ENCODE data around the gene NLRP1. TPM values are rescaled to one million over a fixed set of nuclear protein-coding genes. Genes with fewer than 3 reads are reported as not detected.

The NLRP1 gene
- total RNA-seq, 1 donor from 2014 or later: 7.8 TPM

DNA sequence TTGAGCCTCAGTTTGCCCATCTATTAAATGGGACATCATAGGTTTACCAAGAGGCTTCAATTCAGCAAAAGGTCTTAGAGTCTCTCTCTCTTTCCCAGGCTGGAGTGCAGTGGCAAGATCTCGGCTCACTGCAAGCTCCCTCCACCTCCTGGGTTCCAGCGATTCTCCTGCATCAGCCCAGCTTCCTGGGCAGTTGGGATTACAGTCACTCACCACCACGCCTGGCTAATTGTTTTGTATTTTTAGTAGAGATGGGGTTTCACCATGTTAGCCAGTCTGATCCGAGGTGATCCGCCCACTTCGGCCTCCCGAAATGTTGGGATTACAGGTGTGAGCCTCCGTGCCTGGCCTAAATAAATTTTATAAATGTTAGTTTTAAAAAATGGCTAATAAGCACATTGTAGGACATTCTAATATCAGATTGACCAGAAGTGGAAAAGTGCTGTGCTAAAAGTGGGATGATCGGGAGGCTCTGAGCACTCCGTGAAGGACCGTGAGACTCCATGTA lies 1.0 kb upstream of the NLRP1 start:
- Mint-ChIP-seq H3K36me3 (ENCODE audit: low read depth, unreplicated experiment) (no peaks in the 10 kb centered on the region), H3K4me3 (ENCODE audit: unreplicated experiment) (no peak overlapping the region), H3K9me3 (ENCODE audit: unreplicated experiment) (no peaks in the 10 kb centered on the region), H3K27ac (ENCODE audit: unreplicated experiment) (no peak overlapping the region), H3K4me1 (ENCODE audit: unreplicated experiment) (peaks cover 5% of the 10 kb centered on the region), H3K27me3 (ENCODE audit: unreplicated experiment) (peaks cover 3% of the 10 kb centered on the region)
- TF ChIP-seq, protein P1, sequence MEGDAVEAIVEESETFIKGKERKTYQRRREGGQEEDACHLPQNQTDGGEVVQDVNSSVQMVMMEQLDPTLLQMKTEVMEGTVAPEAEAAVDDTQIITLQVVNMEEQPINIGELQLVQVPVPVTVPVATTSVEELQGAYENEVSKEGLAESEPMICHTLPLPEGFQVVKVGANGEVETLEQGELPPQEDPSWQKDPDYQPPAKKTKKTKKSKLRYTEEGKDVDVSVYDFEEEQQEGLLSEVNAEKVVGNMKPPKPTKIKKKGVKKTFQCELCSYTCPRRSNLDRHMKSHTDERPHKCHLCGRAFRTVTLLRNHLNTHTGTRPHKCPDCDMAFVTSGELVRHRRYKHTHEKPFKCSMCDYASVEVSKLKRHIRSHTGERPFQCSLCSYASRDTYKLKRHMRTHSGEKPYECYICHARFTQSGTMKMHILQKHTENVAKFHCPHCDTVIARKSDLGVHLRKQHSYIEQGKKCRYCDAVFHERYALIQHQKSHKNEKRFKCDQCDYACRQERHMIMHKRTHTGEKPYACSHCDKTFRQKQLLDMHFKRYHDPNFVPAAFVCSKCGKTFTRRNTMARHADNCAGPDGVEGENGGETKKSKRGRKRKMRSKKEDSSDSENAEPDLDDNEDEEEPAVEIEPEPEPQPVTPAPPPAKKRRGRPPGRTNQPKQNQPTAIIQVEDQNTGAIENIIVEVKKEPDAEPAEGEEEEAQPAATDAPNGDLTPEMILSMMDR (IDR thresholded peaks at IDR 0.05; ENCODE audit: unreplicated experiment): no peak
- no peak for DNase-seq (ENCODE audit: low spot score)

DNA sequence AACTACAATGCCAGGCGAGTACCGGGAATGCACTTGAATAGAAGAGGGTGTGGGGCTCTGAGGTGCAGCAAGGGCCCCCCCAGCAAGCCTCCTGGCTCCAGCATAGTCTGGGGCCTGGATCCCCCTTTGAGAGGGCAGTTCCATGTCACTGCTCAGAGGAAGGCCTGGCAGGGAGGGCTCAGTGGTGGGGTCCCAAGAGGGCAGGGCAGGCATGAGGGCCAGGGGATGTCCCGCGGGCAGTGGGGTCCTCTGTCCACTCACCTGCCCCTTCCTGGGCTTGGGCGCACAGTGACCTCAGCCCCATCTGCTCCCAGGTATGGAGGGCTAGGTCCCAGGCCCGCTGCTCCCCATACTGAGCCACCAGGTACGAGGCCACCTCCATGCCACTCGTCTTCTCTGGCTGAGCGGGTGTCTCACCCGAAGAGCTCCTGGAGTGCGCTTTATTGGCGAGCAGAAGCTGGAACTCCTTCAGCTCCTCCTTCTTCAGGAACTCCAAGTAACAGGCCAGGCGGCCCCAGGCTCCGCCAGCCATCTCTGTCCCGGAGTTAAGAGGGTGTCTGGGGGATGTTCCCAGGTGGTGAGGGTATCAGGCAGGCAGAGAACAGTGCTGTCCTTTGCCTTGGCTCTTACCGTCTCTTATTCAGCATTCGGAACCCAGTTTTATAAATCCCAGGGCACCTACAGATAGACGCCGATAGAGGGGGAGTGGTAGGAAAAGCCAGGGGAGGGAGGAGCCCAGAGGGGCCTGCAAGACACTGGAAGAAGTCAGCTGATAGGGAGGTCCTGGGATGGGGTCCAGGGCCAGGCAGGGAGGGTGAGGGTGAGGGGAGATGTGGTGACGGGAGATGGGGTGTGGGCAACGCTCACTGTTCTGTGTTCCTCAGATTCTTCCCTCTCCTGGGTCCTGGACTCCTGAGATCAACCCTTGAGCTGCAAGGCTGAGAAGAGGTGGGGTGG lies 605 bp downstream of the NLRP1 start:
- Mint-ChIP-seq H3K27me3 (ENCODE audit: unreplicated experiment) (peaks cover 5% of the 10 kb centered on the region), H3K4me3 (ENCODE audit: unreplicated experiment) (no peak overlapping the region), H3K27ac (ENCODE audit: unreplicated experiment) (no peak overlapping the region), H3K36me3 (ENCODE audit: low read depth, unreplicated experiment) (no peaks in the 10 kb centered on the region), H3K9me3 (ENCODE audit: unreplicated experiment) (no peaks in the 10 kb centered on the region), H3K4me1 (ENCODE audit: unreplicated experiment) (peaks cover 5% of the 10 kb centered on the region)
- TF ChIP-seq, protein P1 (IDR thresholded peaks at IDR 0.05; ENCODE audit: unreplicated experiment): no peak
- DNase-seq (ENCODE audit: low spot score): no peak

DNA sequence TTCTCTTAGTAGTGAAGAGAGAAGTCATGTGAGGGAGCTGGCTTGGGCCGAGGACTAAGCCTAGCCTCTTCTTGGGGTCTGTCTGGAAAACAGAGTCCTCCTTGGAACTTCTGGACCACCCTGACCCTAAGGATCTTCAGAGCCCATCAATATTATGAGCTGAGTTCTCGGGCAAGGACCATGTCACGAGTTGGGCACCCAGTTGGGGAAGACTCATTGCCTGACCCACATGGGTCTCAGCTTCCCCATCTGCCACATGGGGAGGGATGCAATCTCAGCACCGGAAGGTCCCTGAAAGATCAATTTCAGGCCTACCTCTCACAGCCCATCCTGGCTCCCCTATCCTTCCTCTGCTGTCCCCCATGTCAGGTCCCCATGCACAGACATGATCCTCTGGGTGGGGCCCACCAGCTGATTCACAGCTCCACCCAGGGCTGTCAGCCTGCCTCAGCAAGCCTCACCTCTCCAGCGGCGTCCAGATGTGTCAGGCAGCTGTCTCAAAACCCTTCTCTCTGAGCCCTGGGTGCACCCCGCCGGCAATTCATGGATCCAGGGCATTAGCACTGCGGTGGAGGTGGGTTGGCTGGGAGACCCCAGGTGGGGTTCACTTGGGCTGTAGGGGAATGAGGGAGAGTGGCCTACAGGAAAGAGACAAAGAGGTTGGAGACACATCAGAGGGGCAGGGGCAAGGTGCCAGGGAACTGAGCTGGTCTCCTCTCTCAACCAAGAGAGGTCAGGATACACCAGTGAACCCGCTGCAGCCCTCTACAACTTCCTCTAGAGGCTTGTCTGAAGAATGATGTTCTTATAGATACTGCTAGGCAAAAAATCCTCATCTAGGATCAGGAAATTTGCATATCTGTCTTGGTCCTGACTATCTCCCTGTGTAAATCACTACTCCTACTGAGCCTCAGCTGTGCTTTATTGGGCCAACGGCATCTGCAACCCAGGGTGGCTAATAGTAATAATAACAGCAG lies 1.8 kb downstream of the NLRP1 start:
- TF ChIP-seq, protein P1 (IDR thresholded peaks at IDR 0.05; ENCODE audit: unreplicated experiment): no peak
- Mint-ChIP-seq H3K27me3 (ENCODE audit: unreplicated experiment) (peaks cover 6% of the 10 kb centered on the region), H3K36me3 (ENCODE audit: low read depth, unreplicated experiment) (no peaks in the 10 kb centered on the region), H3K9me3 (ENCODE audit: unreplicated experiment) (no peaks in the 10 kb centered on the region), H3K4me3 (ENCODE audit: unreplicated experiment) (no peak overlapping the region), H3K27ac (ENCODE audit: unreplicated experiment) (no peak overlapping the region), H3K4me1 (ENCODE audit: unreplicated experiment) (peaks cover 5% of the 10 kb centered on the region)
- DNase-seq (ENCODE audit: low spot score): no peak

DNA sequence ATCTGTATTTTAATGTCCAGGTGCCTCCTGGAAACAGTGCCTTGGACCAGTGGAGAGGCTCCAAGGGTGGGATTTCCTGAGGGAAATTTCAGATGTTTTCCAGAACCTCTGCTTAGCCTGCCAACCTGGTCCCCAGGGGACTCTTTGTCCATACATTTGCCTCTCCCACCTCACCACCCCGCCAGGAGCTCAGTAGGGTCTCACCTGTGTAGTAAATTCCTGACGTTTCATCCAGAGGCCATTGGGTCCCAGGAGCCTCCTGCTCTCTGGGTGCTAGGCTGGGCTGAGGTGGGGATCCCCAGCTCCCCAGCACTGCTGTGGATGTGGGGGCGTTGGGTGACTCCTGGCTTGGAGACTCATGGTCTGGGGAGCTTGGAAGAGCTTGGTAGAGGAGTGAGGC lies 2.7 kb downstream of the NLRP1 start:
- Mint-ChIP-seq H3K4me3 (ENCODE audit: unreplicated experiment) (no peak overlapping the region), H3K27me3 (ENCODE audit: unreplicated experiment) (peaks cover 3% of the 10 kb centered on the region), H3K4me1 (ENCODE audit: unreplicated experiment) (peaks cover 5% of the 10 kb centered on the region), H3K36me3 (ENCODE audit: low read depth, unreplicated experiment) (no peaks in the 10 kb centered on the region), H3K9me3 (ENCODE audit: unreplicated experiment) (no peaks in the 10 kb centered on the region), H3K27ac (ENCODE audit: unreplicated experiment) (no peak overlapping the region)
- DNase-seq (ENCODE audit: low spot score): no peak
- TF ChIP-seq, protein P1 (IDR thresholded peaks at IDR 0.05; ENCODE audit: unreplicated experiment): no peak

Measured in endothelial cell (in vitro differentiated cells).